Keratinocyte (primary cell): ENCODE results near the gene CNTROB. TPM values are rescaled to one million over a fixed set of nuclear protein-coding genes. Genes with fewer than 3 reads are reported as not detected.

Experiments used
- DNase-seq: peaks from one replicate; pipeline ENCODE4 v3.0.0-alpha.2; 2011; ENCODE audit warnings: low read depth, missing footprints, low spot score
- FAIRE-seq: peaks from 2 replicates; lab custom pipeline; 2011; peaks lifted over from hg19 to GRCh38; lab: Jason Lieb, UNC
- H2AFZ ChIP-seq: 2 replicates; pipeline ENCODE4 v1.6.0; 2012; ENCODE audit warnings: low read length, control low read depth, inconsistent platforms; ENCODE audit not compliant: control insufficient read depth
- H3K27ac ChIP-seq: 2 replicates; pipeline ENCODE4 v1.5.1; 2011; ENCODE audit warnings: low read length; ENCODE audit not compliant: control insufficient read depth, insufficient read depth
- H3K27me3 ChIP-seq: 3 replicates; pipeline ENCODE4 v1.6.0; 2011; ENCODE audit warnings: low read length; ENCODE audit not compliant: control insufficient read depth, insufficient read depth; ENCODE audit errors: extremely low read depth
- H3K36me3 ChIP-seq, 2 experiments: 2 replicates in 1 of 2; 3 replicates in 1 of 2; pipeline ENCODE4 v1.5.1; 2011; ENCODE audit warnings: low read length in 2 of 2, mild to moderate bottlenecking in 1 of 2; ENCODE audit not compliant: control insufficient read depth in 2 of 2, insufficient read depth in 2 of 2; ENCODE audit errors: extremely low read depth in 1 of 2
- H3K4me1 ChIP-seq: 3 replicates; pipeline ENCODE4 v1.5.1; 2011; ENCODE audit warnings: low read length; ENCODE audit not compliant: control insufficient read depth, insufficient read depth; ENCODE audit errors: extremely low read depth
- H3K4me2 ChIP-seq: 3 replicates; pipeline ENCODE4 v1.6.0; 2011; ENCODE audit warnings: low read depth, low read length; ENCODE audit not compliant: control insufficient read depth, insufficient read depth; ENCODE audit errors: extremely low read depth
- H3K4me3 ChIP-seq, 3 experiments: fragments of 200-600 bp in 1 of 3; sonication (generic) in 1 of 3; 2 replicates in 2 of 3; 3 replicates in 1 of 3; pipeline ENCODE4 v1.5.1; 2011 to 2016; ENCODE audit warnings: low read length in 3 of 3, mild to moderate bottlenecking in 3 of 3, control low read depth in 2 of 3, inconsistent platforms in 1 of 3, low read depth in 1 of 3, mixed read lengths in 1 of 3, mixed run types in 1 of 3, moderate library complexity in 1 of 3; ENCODE audit not compliant: control insufficient read depth in 2 of 3, insufficient read depth in 2 of 3; ENCODE audit errors: extremely low read depth in 1 of 3
- H3K79me2 ChIP-seq: 2 replicates; pipeline ENCODE4 v1.6.0; 2012; ENCODE audit warnings: low read length; ENCODE audit not compliant: control insufficient read depth, insufficient read depth
- H3K9ac ChIP-seq: 3 replicates; pipeline ENCODE4 v1.6.0; 2011; ENCODE audit warnings: low read length; ENCODE audit not compliant: control insufficient read depth, insufficient read depth; ENCODE audit errors: extremely low read depth
- H3K9me1 ChIP-seq: 3 replicates; pipeline ENCODE4 v1.6.0; 2011; ENCODE audit warnings: low read length; ENCODE audit not compliant: control insufficient read depth, insufficient read depth; ENCODE audit errors: extremely low read depth
- H3K9me3 ChIP-seq: 2 replicates; pipeline ENCODE4 v1.5.1; 2012; ENCODE audit warnings: low read depth, low read length; ENCODE audit not compliant: control insufficient read depth
- H4K20me1 ChIP-seq: 3 replicates; pipeline ENCODE4 v1.6.0; 2011; ENCODE audit warnings: low read length; ENCODE audit not compliant: control insufficient read depth, insufficient read depth; ENCODE audit errors: extremely low read depth
- CTCF ChIP-seq, 3 experiments: IDR thresholded peaks in 1 of 3; conservative IDR thresholded peaks in 1 of 3; optimal IDR thresholded peaks in 1 of 3; 2 replicates in 2 of 3; 3 replicates in 1 of 3; pipeline versions ENCODE3 to v1.5.1; 2011; ENCODE audit warnings: low read length in 3 of 3, mild to moderate bottlenecking in 3 of 3, moderate library complexity in 2 of 3, control low read depth in 1 of 3, inconsistent platforms in 1 of 3; ENCODE audit not compliant: insufficient read depth in 2 of 3; ENCODE audit errors: extremely low read depth in 1 of 3
- EZH2 ChIP-seq: IDR thresholded peaks from one replicate; pipeline ENCODE4 v1.6.1; 2012; ENCODE audit warnings: inconsistent platforms, mild to moderate bottlenecking, low read length, moderate library complexity
- dilution Hi-C: fragments of 300-500 bp; cut with MboI; formaldehyde crosslinking; loops from one replicate; pipeline ENCODE4 v1.7.0; 2020; ENCODE audit warnings: low sequenced_read_pairs; ENCODE audit not compliant: extremely low pct_ligation_motif_present
- polyA plus RNA-seq, 5 experiments: library from polyadenylated mRNA; depleted of rRNA in 3 of 5; stranded (reverse) in 3 of 5; stranded (forward) in 1 of 5; unstranded in 1 of 5; fragments of >200 nt; gene quantifications; 1 replicate in 1 of 5; 2 replicates in 3 of 5; 3 replicates in 1 of 5; pipeline versions ENCODE4 v1.2.1 to v1.2.3, GENCODE V29; 2011 to 2012; ENCODE audit warnings: missing spikeins in 2 of 5, low read depth in 1 of 5, low replicate concordance in 1 of 5

CNTROB gene
- polyA plus RNA-seq, 1 donor (not counting 4 experiments of a cell fraction or from before 2014, with no cell fraction given) = 17.4 TPM

- no peak for DNase-seq
- H3K9me3 ChIP-seq = no peaks in the 10 kb centered on the region
- H3K9ac ChIP-seq = no peak overlapping the region
- peaks cover 35 to 46% of the 10 kb centered on the region in 2 experiments for H3K36me3 ChIP-seq
- H3K27me3 ChIP-seq = no peaks in the 10 kb centered on the region
- no peak for TF ChIP-seq CTCF (optimal IDR thresholded peaks at IDR 0.05 in 1 of 3, IDR thresholded peaks at IDR 0.05 in 1 of 3, conservative IDR thresholded peaks at IDR 0.05 in 1 of 3; ENCODE audit: extremely low read depth in 1 of 3, insufficient read depth in 2 of 3, low read length in 3 of 3)
- TF ChIP-seq EZH2 = no peak
- no peaks in the 10 kb centered on the region for H3K79me2 ChIP-seq
- FAIRE-seq = no peak
- no peak overlapping the region for H3K27ac ChIP-seq
- no peaks in the 10 kb centered on the region for H3K4me1 ChIP-seq
- H3K9me1 ChIP-seq = no peaks in the 10 kb centered on the region
- no peak overlapping the region for H3K4me2 ChIP-seq
- dilution Hi-C loops = no loop called here
- no peak overlapping the region for H2AFZ ChIP-seq
- no peaks in the 10 kb centered on the region for H4K20me1 ChIP-seq
- H3K4me3 ChIP-seq = no peak overlapping the region
These were observed 12.3 kb downstream of the CNTROB start for GRCh38 chr17:7944326-7944725.

GRCh38 chr17:7945651-7946050 is 13.6 kb downstream of the CNTROB start:
- dilution Hi-C loops = no loop called here
- Histone ChIP-seq H3K4me2 (no peak overlapping the region), H3K27ac (no peak overlapping the region), H3K9me1 (no peaks in the 10 kb centered on the region), H3K79me2 (no peaks in the 10 kb centered on the region), H3K4me1 (no peaks in the 10 kb centered on the region), H4K20me1 (no peaks in the 10 kb centered on the region), H3K36me3 (peaks cover 29 to 42% of the 10 kb centered on the region in 2 experiments), H3K9ac (no peak overlapping the region), H3K27me3 (no peaks in the 10 kb centered on the region), H3K4me3 (no peak overlapping the region), H3K9me3 (no peaks in the 10 kb centered on the region), H2AFZ (no peak overlapping the region)
- FAIRE-seq (no peak), DNase-seq (no peak)
- TF ChIP-seq CTCF (optimal IDR thresholded peaks at IDR 0.05 in 1 of 3, IDR thresholded peaks at IDR 0.05 in 1 of 3, conservative IDR thresholded peaks at IDR 0.05 in 1 of 3; ENCODE audit: extremely low read depth in 1 of 3, insufficient read depth in 2 of 3, low read length in 3 of 3) (no peak), EZH2 (no peak)
